ENCODE results near the gene NUP37. TPM values are rescaled to one million over a fixed set of nuclear protein-coding genes. Genes with fewer than 3 reads are reported as not detected.

Gene NUP37
- total and polyA plus RNA-seq, 2 of the 13 experiments (the other 11 are each of a cell fraction or from before 2014, with no cell fraction given): 50.6 to 80.1 TPM

GRCh38 chr12:102059343-102059742 lies 60.6 kb downstream of the NUP37 start (continued):
- TF ChIP-seq BCL3 (CRISPR knock-in tag; IDR thresholded peaks at IDR 0.05): peak; percentile 72; the same call in 1 of the 2 replicates
- no peak for TF ChIP-seq ZNF670 (CRISPR knock-in tag; IDR thresholded peaks at IDR 0.05; ENCODE audit: borderline replicate concordance)
- TF ChIP-seq TBX2 (CRISPR knock-in tag; IDR thresholded peaks at IDR 0.05; ENCODE audit: borderline replicate concordance): peak; percentile 91
- no peak for TF ChIP-seq ZNF225 (CRISPR knock-in tag; IDR thresholded peaks at IDR 0.05)
- peak; percentile 71; the same call in 1 of the 2 replicates for TF ChIP-seq NCOR1 (IDR thresholded peaks at IDR 0.05; ENCODE audit: borderline replicate concordance, low read length)
- peak; percentile 75; the same call in 1 of the 2 replicates for TF ChIP-seq SIX1 (CRISPR knock-in tag; IDR thresholded peaks at IDR 0.05; ENCODE audit: borderline replicate concordance)
- TF ChIP-seq ISL2 (CRISPR knock-in tag; IDR thresholded peaks at IDR 0.05): peak; percentile 96
- TF ChIP-seq GATAD2A (CRISPR knock-in tag; IDR thresholded peaks at IDR 0.05): peak; percentile 78
- TF ChIP-seq ZNF143 (CRISPR knock-in tag; IDR thresholded peaks at IDR 0.05): no peak
- TF ChIP-seq HMG20A (CRISPR knock-in tag; IDR thresholded peaks at IDR 0.05; ENCODE audit: borderline replicate concordance): peak; percentile 89; the same call in 1 of the 2 replicates
- TF ChIP-seq ZNF329 (CRISPR knock-in tag; IDR thresholded peaks at IDR 0.05; ENCODE audit: low read depth): no peak
- peak; percentile 94 for TF ChIP-seq CREM (IDR thresholded peaks at IDR 0.05)
- no peak for TF ChIP-seq CREM (CRISPR knock-in tag; IDR thresholded peaks at IDR 0.05)
- peak; percentile 86 for TF ChIP-seq RARA (CRISPR knock-in tag; IDR thresholded peaks at IDR 0.05)
- TF ChIP-seq ZNF674 (CRISPR knock-in tag; IDR thresholded peaks at IDR 0.05; ENCODE audit: low read depth): no peak
- no peak for TF ChIP-seq CTCF (CRISPR knock-in tag; IDR thresholded peaks at IDR 0.05)
- no peak for TF ChIP-seq ZNF530 (CRISPR knock-in tag; IDR thresholded peaks at IDR 0.05; ENCODE audit: low read depth)
- peak in 1 of 2 experiments; percentile 80; a peak in 2 of 4 replicates for TF ChIP-seq NR2F1 (CRISPR knock-in tag; IDR thresholded peaks at IDR 0.05)
- TF ChIP-seq KMT2A (CRISPR knock-in tag; IDR thresholded peaks at IDR 0.05): no peak
- TF ChIP-seq ZZZ3 (CRISPR knock-in tag; IDR thresholded peaks at IDR 0.05; ENCODE audit: borderline replicate concordance): no peak
- TF ChIP-seq ZNF609 (CRISPR knock-in tag; IDR thresholded peaks at IDR 0.05; ENCODE audit: borderline replicate concordance): peak; percentile 97
- peak; percentile 39; the same call in 1 of the 2 replicates for TF ChIP-seq ETV5 (CRISPR knock-in tag; IDR thresholded peaks at IDR 0.05; ENCODE audit: borderline replicate concordance)
- no peak for TF ChIP-seq NFRKB (IDR thresholded peaks at IDR 0.05)
- TF ChIP-seq ZFP1 (CRISPR knock-in tag; IDR thresholded peaks at IDR 0.05): 0 out of 2 replicates have a peak, but pooled peaks have one; percentile 35
